ENCODE results near the gene NIPAL3.

The NIPAL3 gene

DNA sequence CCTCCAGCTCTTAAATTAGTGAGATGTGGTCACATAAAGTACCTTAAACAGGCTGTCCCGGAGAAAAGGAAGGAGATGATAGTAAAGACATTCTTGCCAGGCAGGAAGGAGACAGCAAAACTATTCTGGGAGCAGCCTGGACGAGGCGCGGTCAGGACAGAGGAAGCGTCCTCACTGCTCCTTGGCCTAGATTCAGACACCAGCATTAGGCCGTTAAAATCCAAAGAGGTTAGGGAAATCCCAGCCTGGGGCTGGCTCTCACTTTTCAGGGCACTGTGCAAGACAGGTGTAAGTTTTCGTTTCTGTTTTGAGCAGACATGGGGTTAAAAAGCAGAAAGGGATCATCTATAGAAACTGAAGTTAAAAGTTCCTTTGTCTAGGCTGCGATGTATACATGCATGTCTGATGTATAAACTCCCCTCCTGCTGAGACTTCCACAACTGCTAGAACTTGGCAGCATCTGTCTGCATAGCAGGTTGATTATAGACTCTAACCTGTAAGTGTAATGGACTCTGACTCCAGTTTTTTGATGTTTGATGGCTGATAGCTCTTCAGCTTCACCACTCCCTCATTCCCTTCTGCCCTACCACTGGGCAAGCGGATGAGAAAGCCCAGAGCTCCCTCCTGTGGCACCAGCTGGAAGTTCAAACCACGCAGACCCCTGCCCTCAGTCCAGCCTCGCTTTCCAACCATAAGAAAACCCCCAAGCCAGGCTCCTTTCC, 23.6 kb upstream of the NIPAL3 start:
- peak; percentile 68 for DNase-seq

DNA sequence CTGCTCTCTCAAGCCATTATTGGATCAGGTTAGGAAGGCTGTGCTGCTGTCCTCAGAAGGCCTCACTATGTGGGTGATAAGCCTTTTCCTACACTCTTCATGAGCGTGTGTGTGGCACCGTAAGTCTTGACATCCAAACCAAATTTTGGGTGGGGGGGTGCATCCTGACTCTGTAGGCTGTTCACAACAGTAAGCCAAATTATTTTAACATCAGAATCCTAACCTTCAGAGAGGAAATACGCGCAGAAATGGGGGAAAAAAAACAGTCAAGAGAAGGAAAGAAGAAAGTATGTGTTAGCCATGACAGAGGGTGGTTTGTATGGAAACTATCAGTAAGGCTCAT, 23.0 kb upstream of the NIPAL3 start:
- DNase-seq = no peak

DNA sequence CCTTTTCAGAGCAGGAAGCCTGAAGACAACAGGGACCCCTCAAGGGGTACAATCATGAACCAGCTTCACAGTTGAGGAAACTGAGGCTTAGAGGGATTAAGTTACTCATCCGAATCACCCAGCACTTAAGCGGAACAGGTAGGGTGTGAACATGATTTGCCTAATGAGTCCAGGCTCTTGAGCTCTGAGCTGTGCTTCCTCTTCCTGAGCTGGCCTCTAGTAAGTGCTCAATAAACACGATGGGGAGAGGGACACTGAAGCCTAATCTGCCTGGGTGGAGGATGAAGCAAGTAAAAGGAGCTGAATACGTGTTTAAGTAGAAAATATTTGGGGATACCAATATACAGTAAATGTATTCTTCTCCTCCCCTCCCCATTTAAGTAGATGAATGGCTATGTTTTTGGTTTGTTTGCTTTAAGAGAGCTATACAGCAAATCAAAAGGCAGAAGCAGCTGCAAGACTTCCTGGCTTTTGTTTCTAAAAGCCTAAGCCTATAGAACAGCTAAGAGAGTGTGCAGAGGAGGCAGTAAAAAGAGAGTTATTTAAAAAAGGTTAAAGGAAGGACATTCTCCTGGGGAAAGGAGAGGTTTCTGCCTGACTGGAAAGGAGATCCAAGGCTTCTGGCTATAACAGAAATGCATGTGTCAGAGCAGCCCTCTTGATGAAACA, 22.5 kb upstream of the NIPAL3 start:
- no peak for DNase-seq

DNA sequence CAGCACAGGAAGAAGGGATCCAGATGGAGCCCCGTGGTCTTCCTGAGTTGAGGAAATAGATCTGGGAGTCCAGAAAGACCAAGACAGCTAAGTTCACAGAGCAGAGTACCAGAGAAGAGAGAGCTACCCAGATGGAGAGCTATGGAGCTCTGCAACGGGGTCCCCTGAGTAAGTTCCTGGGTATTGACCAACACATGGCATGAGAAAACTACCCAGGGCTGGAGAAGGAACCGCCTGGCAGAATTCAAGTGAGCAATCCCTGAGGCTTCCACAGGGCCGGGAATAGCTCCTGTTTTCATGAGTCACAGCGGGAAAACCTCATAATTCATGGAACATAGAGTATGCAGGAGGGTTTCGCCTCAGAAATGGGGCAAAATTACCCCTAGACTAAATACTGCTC, 21.7 kb upstream of the NIPAL3 start:
- DNase-seq = no peak

DNA sequence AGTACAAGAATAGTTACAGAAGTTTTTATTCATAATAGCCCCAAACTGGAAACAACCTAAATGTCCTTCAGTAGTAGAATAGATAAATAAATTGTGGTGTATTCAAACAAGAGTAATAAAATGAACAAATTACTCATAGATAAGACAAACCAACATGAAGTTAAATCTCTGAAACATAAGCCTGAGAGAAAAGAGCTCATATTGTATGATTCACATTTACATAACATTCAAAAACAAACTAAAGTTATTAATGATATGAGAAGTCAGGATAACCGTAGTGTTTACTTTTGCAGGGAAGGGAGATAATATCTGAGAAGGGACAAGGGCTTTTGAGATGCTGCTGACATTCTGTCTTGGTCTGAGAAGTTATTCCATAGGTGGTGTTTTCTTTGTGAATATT, 15.5 kb upstream of the NIPAL3 start:
- no peak for DNase-seq

DNA sequence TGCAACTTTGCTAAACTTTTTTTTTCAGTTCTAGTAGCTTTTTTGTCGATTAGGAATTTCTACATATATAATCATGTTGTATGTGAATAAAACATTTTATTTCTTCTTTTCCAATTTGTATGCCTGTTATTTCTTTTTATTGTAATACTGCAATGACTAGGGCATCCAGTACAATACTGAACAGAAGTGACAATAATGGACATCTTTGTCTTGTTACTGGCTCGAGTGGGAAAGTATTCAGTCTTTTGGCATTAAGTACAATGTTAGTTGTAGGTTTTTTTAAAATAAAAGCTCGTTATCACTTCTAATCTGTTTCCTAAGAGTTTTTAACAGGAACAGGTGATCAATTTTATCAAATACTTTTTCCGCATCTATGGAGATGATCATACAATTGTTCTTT, 11.8 kb upstream of the NIPAL3 start:
- no peak for DNase-seq

DNA sequence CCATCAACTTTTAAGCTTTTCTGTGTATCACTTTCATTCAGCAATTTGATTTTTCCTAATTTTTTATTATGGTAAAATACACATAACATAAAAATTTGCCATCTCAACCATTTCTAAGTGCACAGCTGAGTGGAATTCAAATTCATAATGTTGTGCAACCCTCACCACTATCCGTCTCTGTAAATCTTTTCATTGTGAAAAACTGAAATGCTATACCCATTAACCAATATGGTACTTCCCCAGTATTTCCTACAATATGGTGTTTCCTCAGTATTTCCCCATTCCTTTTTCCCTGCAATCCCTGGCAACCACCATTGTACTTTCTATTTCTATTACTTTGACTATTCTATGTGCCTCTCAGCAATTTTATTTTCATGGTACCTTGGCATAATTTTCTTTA, 8.8 kb upstream of the NIPAL3 start:
- DNase-seq = no peak

DNA sequence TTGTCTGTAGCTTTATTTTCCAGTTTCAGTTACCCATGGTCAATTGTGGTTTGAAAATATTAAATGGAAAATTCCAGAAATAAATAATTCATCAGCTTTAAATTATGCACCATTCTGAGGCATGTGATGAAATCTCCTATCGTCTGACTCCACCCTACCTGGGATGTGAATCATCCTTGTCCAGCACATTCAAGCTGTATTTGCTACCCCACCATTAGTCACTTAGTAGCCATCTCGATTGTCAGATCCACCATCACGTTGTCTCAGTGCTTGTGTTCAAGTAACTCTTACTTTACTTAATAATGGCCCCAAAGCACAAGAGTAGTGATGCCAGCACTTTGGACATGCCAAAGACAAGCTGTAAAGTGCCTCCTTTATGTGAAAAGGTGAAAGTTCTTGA, 6.1 kb upstream of the NIPAL3 start:
- no peak for DNase-seq

DNA sequence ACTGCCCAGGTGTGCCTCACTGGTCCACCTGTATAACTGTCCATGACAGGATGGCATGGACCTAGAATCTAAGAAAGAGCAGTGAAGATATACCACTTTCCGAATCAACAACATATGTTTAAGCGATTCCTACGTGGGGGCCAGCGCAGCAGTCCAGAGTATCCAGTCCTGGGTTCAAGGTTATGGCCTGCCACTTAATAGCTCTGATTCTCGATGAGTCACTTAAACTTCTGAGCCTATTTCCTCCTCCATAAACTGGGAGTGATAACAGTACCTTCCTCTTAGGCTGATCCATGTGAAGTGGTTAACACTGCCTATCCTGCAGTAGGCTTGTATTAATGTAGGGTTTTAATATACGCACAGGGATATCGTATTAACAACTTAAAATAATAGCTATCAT, 4.9 kb upstream of the NIPAL3 start:
- no peak for DNase-seq

DNA sequence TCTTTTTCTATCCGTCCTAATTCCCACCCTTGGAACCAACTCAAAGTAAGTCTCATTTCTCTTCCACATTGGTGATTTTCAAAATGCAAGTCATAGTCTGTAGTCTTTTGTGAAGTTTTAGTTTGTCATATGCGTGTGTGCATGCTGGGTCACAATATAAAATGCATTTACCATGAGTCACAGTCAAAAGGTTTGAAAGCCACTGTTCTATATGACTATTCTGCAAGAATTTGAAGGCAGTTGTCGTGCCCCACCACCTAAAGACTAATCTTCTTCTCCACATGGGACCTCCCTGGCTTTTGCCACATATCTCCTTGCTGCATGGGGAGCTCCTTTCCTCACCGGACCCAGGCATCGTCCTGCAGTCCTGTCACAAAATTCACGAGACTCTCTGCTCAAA, 3.6 kb upstream of the NIPAL3 start:
- DNase-seq = no peak

DNA sequence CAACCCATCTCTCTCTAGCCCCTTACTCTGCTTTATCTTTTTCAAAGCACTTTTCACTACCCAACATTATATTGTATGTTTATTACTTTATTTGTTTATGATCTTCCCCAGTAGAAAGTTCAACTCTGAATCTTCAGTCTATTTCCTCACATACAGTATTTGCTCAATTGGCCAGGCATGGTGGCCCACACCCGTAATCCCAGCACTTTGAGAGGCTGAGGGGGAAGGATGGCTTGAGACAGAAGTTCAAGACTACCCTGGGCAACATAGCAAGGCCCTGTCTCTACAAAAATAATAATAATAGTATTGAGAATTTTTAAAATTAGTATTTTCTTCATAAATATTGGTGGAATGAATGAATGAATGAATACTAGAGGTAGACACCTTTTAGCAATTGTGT, 3.2 kb upstream of the NIPAL3 start:
- no peak for DNase-seq

DNA sequence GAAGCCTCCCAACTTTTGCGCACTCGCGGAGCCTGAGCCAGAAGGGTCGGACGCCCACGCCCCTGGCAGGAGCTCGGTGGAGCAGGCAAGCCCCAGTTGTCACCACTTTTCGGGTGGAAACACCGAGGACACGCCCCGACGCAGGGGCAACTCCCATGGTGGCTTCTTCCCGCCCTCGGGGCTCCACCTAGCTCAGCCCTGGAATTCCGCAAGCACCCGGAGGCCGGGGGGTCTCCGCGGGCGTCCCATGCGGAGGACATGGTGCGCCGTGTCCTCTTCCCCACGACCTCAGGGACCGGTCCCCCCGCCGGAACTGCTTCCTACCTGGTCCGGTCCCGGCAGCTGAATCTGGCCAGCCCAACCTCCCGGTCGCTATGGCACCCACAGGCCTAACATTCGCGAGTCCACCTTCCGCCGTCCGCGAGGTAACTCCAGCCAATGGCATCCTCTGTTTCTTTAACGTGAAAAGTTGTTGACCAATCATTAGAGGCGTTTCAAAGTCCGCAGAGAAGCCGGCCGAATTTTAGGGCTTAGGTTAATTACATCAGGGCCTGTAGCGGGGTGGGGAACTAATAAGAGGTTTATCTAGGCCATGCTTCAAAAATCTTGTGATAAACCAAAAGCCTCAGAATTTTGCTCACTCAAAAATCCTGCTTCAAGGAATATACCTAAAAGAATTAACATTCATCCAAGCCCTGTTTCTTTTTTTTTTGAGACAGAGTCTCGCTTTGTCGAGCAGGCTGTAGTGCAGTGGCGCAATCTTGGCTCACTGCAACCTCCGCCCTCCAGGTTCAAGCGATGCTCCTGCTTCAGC, 2.0 kb upstream of the NIPAL3 start, which contains the start of gene STPG1:
STPG1 (minus strand) TSS at position 433 of the 814 bp plus-strand sequence. CDS start 12,394 bp downstream, outside the sequence.
- DNase-seq = peak; percentile 78

DNA sequence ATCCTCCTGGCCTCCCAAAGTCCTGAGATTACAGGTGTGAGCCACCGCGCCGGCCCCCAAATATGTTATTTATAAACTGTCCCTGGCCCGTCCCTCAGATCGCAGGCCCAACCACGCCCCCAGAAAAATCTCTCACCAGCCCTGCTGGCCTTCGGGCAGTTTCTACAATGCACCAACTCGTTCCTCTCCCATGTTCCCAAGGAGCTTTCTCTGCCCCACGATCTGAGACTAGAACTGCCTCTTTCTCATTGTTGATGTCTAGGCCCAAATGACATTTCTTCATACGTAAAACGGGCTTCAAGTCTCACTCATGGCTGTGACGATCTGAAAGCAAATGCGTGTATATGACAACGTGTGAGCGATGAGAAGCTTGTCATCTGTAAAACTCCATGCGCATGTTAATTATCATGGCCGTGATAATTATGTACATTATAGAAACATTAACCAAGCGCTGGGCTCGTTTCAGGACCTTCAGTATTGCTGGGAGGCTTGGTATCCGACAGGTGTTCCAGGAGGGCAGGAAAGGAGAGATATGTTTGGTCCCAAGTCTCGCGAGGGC, 748 bp upstream of the NIPAL3 start:
- no peak for DNase-seq

DNA sequence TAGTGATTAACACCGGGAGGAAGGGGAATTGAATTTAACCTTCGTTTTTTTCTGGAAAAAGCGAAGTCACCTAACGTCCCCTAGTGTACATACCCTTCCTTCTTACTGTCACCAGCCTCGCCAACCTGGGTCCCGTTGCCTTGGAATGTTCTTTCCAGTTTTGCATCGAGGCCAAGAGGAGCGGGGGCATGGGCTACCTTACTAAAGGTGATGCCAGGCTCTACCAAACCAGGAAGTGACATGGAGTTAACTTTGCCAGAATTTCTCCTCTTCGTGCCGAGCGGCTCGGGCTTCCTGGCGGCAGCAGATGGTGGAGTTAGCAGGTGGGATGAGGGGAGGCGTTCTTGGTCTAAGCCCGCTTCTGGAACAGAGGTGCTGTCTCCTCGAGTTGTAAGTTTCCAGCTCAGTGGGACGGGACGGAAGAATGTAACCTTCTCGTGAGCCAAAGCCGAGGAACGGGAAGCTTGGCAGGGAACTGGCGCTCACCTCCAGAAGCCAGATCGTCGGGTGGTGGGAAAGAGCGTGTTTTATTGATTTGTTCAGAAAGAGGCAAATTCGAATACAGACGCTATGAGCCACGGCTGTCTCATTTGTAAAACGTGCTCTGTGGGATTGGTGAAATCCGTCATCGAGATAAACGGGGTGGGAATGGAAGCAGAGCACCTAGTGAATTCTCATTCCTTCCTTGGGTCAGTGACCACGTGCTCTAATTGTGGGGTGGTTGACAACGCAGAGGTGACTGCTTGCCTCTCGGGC, 486 bp downstream of the NIPAL3 start:
- peak; percentile 19 for DNase-seq

DNA sequence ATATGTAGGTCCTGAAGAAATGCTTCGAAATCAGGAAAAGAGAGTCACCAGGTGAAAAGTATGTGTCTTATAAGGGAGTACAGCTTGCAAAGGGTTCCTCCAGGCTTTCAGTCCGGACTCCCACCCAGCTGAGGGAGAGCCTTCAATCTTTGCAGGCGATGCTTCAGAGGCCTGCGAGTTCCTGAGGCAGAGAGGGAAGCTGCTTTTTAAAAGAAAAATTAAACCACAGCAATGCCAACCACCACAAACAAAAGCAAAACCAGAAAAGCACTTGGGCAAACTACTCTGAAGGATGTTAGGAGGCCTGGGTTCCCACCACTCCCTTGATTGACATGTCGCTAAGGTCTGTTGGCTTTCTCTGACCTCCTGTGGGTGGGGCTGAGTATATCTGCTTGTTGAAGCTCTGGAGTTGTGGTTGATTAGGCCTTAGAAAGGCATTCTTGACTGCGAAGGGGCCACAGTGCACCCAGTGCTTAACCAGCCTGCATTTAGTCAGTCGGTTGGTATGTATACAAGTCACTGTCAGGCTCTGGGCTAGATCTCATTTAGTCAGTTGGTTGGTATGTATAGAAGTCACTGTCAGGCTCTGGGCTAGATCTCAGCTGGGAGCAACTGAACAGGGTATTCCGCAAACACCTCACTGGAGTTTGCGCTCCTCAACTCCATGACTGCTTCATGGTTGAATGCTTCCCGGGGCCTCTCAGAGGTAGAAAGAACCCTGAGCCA, 1.2 kb downstream of the NIPAL3 start:
- DNase-seq = peak; percentile 52

DNA sequence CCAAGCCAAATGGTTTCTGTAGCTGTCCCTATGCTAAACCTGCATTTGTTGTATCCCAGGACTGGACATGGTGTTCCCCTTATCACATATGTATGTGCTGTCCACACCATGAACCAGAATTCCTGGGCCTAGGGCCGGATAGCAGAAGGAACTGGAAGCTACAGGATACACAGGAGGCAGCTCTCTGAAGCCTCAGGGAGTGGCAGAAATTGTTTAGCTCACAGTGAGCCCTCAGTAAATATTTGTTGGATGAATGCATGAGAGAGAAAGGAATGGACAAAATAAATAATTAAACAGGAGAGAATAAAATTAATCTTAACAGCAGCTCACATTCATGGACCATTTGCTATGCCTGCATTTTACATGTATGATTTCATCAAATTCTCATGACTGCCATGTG, 2.1 kb downstream of the NIPAL3 start:
- DNase-seq = no peak

DNA sequence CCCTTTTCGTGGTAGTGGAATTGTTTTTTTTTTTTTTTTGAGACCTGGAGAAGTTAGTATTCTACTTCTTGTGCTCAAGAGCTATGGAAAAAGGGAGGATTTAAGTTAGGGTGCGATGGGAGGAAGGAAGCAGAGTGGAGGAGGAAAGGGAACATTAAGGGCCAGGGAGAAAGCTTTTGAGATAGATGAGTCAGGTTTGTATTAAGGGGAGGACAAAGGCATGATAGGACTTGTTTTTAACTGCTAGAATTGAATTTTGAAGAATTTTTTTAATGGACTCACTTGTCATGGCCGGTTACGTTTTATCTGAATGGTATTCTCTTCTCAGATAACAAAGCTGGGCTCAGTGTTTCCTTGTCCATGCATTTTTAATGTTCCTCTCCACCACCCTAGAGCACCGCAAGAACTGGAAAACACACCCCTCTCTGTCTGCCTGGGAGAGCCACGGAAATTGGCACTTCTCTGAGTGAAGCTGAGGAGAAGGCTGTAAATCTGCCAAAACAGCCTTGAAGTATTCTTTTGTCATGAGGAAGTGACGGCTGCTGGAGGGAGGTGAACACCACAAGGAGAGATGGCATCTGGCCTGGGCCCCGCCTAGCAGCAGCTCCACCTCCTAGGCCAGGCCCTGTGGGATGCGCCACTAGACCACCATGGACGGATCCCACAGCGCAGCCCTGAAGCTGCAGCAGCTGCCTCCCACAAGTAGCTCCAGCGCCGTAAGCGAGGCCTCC, 3.5 kb downstream of the NIPAL3 start:
- DNase-seq = no peak

DNA sequence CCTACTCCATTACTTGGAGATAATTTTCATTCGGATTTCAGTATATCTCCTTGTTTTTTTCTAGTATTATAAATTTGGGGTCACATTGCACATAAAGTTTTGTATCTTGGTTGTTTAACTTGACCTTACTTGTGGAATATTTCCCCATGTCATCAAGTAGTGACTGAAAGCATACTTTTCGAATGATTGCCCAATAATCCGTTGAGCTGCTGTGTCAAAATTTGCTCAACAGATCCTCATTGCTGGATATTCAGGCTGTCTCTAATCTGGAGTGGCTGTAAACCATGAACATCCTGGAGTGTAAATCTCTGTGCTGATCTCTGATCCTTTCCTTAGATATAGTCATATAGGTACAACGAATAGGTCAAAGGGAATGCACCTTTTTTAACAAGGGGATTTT, 4.9 kb downstream of the NIPAL3 start:
- no peak for DNase-seq

DNA sequence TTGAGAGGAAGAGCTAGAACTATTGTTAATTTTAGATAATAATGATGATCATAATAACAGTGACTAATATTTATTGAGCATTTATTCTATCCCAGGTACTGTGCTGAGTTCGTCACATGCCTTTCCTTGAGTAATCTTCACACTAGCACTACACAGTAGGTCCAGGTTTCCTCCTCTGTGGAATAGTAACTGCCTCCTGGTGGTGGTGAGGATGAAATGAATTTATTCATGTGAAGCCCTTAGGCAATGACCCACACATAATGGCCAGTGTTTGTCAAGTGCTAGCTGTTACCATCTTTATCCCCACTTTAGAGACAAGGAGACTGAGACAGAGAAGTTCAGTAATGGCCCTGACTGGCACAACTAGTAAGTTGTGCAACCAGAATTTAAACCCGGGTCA, 5.9 kb downstream of the NIPAL3 start:
- no peak for DNase-seq

DNA sequence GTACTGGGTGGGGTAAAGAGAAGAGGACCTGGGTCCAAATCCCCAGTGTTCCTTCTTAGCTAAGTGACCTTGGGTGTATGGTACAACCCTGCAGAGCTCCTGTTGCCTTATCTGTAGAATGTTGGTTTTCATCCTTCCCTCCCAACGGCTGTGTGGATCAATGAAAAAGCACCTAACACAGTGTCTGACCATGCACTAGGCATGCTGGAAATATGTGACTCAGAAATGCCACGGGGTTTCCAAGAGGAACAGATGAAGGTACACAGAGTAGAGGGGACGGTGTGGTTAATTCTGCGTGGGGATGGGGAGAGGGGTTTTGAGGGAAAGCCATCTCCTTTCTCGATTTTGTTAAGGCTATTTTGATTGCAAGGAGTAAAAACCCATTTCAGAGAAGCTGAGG, 8.6 kb downstream of the NIPAL3 start:
- DNase-seq = peak; percentile 19

DNA sequence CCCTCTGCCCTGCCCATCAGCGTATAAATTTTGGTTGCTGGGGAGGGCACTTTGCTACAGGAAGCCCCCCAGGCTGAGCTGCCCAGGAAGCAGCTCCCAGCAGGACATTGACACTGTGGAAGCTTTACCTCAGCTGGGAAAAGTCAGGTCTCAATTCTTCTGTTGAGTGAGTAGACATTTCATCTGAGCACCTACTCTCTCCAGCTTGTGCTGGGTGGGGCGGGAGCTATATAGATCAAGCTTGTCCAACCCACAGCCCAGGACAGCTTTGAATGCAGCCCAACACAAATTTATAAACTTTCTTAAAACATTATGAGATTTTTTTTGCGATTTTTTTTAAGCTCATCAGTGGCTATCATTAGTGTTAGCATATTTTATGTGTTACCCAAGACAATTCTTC, 9.4 kb downstream of the NIPAL3 start:
- DNase-seq = no peak

DNA sequence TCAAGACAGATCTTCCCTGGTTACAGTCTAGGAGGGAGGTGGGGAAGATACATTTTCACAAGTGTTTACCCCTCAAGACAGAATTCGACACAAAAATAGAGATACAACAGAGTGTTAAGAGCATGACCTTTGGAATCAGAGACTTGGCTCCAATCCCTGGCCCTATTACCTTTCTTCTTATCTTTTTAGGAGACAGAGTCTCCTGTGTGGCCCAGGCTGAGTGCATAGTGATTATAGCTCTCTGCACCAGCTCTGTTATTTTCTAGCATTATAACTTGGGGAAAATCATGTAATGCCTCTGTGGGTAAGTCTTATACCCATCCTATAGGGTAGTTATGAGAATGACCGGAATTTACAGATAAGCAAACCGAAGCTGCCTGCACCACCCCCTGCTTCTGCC, 9.8 kb downstream of the NIPAL3 start:
- no peak for DNase-seq

All from stimulated activated CD4-positive, alpha-beta T cell treated with anti-CD3 and anti-CD28 coated beads, Interleukin-4, amount 100 ng/mL, for 24 hours (primary cell).